Measurements from ENCODE around the gene NTRK3.

DNA sequence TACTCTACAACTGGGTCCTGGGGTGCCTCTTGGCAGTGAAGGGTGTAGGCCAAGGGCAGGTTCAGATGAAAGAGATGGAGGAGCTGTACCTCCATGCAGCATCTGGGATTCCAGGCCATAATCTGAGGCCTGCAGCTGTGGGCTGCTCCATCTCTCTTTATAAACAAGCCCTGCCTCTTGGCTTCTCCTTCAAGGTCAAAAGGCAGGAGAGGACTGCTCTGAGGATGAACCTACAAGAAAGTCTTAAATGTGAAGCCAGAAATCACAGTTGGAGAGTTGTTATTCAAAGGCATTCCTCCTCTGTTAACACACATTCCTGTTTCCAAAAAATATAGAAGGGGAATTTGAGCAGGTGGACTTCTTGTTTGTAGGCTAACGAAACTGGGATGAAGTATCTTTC, 355.5 kb downstream of the NTRK3 start:
- no peak for TF ChIP-seq EZH2phosphoT487 (IDR thresholded peaks at IDR 0.05; ENCODE audit: insufficient read depth, low read depth)
- no peak for TF ChIP-seq EZH2 (IDR thresholded peaks at IDR 0.05; ENCODE audit: insufficient read depth, poor library complexity, severe bottlenecking)
